Neural progenitor cell (in vitro differentiated cells): ENCODE results near the gene EPB41L4B. TPM values are rescaled to one million over a fixed set of nuclear protein-coding genes. Genes with fewer than 3 reads are reported as not detected.
A peak's percentile ranks its signal among the peaks of the same experiment; 100 is the strongest.
"Not testable (repeated sequence)": the region's sequence is repeated elsewhere in the genome, so short reads cannot be mapped to it uniquely, and the experiment has no call there.

Source experiments
- DNase-seq: peaks from one replicate; pipeline ENCODE4 v3.0.0-alpha.2; 2016; ENCODE audit warnings: low spot score
- H2AFZ ChIP-seq: fragments of 200-600 bp; sonication (generic); replicated peaks from 2 replicates; pipeline ENCODE4 v1.6.1; 2016; ENCODE audit warnings: antibody characterized with exemption
- H3F3A ChIP-seq: fragments of 200-600 bp; sonication (generic); 2 replicates; pipeline ENCODE4 v1.6.1; 2016; ENCODE audit warnings: antibody characterized with exemption, low read depth
- H3K27ac ChIP-seq: fragments of 200-600 bp; sonication (generic); 2 replicates; pipeline ENCODE4 v1.5.1; 2016; ENCODE audit warnings: mild to moderate bottlenecking
- H3K27me3 ChIP-seq: fragments of 200-600 bp; sonication (generic); 2 replicates; pipeline ENCODE4 v1.6.1; 2016; ENCODE audit warnings: mild to moderate bottlenecking, moderate library complexity
- H3K36me3 ChIP-seq: fragments of 200-600 bp; sonication (generic); 2 replicates; pipeline ENCODE4 v1.5.1; 2016
- H3K4me1 ChIP-seq: fragments of 200-600 bp; sonication (generic); 2 replicates; pipeline ENCODE4 v1.6.1; 2016; ENCODE audit warnings: mixed run types
- H3K4me2 ChIP-seq: fragments of 200-600 bp; sonication (generic); 2 replicates; pipeline ENCODE4 v1.6.1; 2016
- H3K4me3 ChIP-seq: fragments of 200-600 bp; sonication (generic); 2 replicates; pipeline ENCODE4 v1.5.1; 2016
- H3K79me2 ChIP-seq: fragments of 200-600 bp; sonication (generic); 2 replicates; pipeline ENCODE4 v1.6.1; 2016; ENCODE audit warnings: low read depth
- H3K9ac ChIP-seq: fragments of 200-600 bp; sonication (generic); 2 replicates; pipeline ENCODE4 v1.6.1; 2016
- H3K9me3 ChIP-seq: fragments of 200-600 bp; sonication (generic); 2 replicates; pipeline ENCODE4 v1.5.1; 2016; ENCODE audit warnings: low read depth
- H4K20me1 ChIP-seq: fragments of 200-600 bp; sonication (generic); 2 replicates; pipeline ENCODE4 v1.6.1; 2016; ENCODE audit warnings: low read depth
- H3K27ac Mint-ChIP-seq: 3 replicates; pipeline ENCODE4 v1.8.0; 2021; ENCODE audit warnings: mixed read lengths
- H3K27me3 Mint-ChIP-seq: 2 replicates; pipeline ENCODE4 v1.8.0; 2022; ENCODE audit warnings: low read depth, mild to moderate bottlenecking, inconsistent platforms, moderate library complexity, mixed read lengths; ENCODE audit not compliant: insufficient read depth
- H3K36me3 Mint-ChIP-seq: 3 replicates; pipeline ENCODE4 v1.8.0; 2021; ENCODE audit warnings: mixed read lengths
- H3K4me1 Mint-ChIP-seq: 3 replicates; pipeline ENCODE4 v1.8.0; 2021; ENCODE audit warnings: mixed read lengths
- H3K4me3 Mint-ChIP-seq: 3 replicates; pipeline ENCODE4 v1.8.0; 2021; ENCODE audit warnings: mild to moderate bottlenecking, moderate library complexity, mixed read lengths
- H3K9me3 Mint-ChIP-seq: 3 replicates; pipeline ENCODE4 v1.8.0; 2020; ENCODE audit warnings: mixed read lengths
- CTCF ChIP-seq: fragments of 200-600 bp; sonication (generic); IDR thresholded peaks from 2 replicates; pipeline ENCODE4 v1.5.1; 2017; ENCODE audit warnings: antibody characterized with exemption, mild to moderate bottlenecking
- EZH2 ChIP-seq: fragments of 200-600 bp; sonication (generic); IDR thresholded peaks from 2 replicates; pipeline ENCODE4 v1.6.1; 2017; ENCODE audit warnings: antibody characterized with exemption, mild to moderate bottlenecking, moderate library complexity
- EZH2phosphoT487 ChIP-seq: fragments of 200-600 bp; sonication (generic); IDR thresholded peaks from 2 replicates; pipeline ENCODE4 v1.6.1; 2017; ENCODE audit warnings: antibody characterized with exemption
- total RNA-seq: library from RNA; depleted of rRNA; stranded (reverse); fragments of >200 nt; gene quantifications from 2 replicates; pipeline ENCODE4 v1.2.3, GENCODE V29; 2015; ENCODE audit warnings: low replicate concordance

The EPB41L4B gene
- total RNA-seq, 1 donor from 2014 or later: 6.2 TPM

GRCh38 chr9:109228093-109228642 lies 92.7 kb downstream of the EPB41L4B start:
- Histone ChIP-seq H3K9me3 (no peaks in the 10 kb centered on the region), H3K27me3 (no peaks in the 10 kb centered on the region), H3K9ac (no peak overlapping the region), H2AFZ (no peak overlapping the region), H3K4me1 (no peaks in the 10 kb centered on the region), H3K79me2 (no peaks in the 10 kb centered on the region), H3K4me2 (no peak overlapping the region), H3K27ac (no peak overlapping the region), H3F3A (no peaks in the 10 kb centered on the region), H3K36me3 (no peaks in the 10 kb centered on the region), H3K4me3 (no peak overlapping the region), H4K20me1 (no peaks in the 10 kb centered on the region)
- DNase-seq: no peak
- Mint-ChIP-seq H3K27ac (no peak overlapping the region), H3K4me3 (no peak overlapping the region), H3K9me3 (no peaks in the 10 kb centered on the region), H3K36me3 (no peaks in the 10 kb centered on the region), H3K27me3 (no peaks in the 10 kb centered on the region), H3K4me1 (peaks cover 4% of the 10 kb centered on the region)
- TF ChIP-seq CTCF: no peak
- TF ChIP-seq EZH2phosphoT487: no peak
- TF ChIP-seq EZH2: no peak

- no peak overlapping the region for H2AFZ ChIP-seq
- no peaks in the 10 kb centered on the region for H3F3A ChIP-seq
- H3K9me3 ChIP-seq: no peaks in the 10 kb centered on the region
- no peaks in the 10 kb centered on the region for H3K4me1 ChIP-seq
- no peak for TF ChIP-seq EZH2
- TF ChIP-seq CTCF: no peak
- no peak for TF ChIP-seq EZH2phosphoT487
- Mint-ChIP-seq H3K36me3 (no peaks in the 10 kb centered on the region), H3K9me3 (no peaks in the 10 kb centered on the region), H3K27ac (no peak overlapping the region), H3K27me3 (no peaks in the 10 kb centered on the region), H3K4me3 (no peak overlapping the region), H3K4me1 (no peaks in the 10 kb centered on the region)
- no peak overlapping the region for H3K4me2 ChIP-seq
- H4K20me1 ChIP-seq: no peaks in the 10 kb centered on the region
- H3K27ac ChIP-seq: no peak overlapping the region
- no peaks in the 10 kb centered on the region for H3K36me3 ChIP-seq
- H3K9ac ChIP-seq: no peak overlapping the region
- no peaks in the 10 kb centered on the region for H3K79me2 ChIP-seq
- H3K4me3 ChIP-seq: no peak overlapping the region
- no peak for DNase-seq
- H3K27me3 ChIP-seq: no peaks in the 10 kb centered on the region
Measured at GRCh38 chr9:109225629-109226028, 95.2 kb downstream of the EPB41L4B start.

GRCh38 chr9:109224751-109225150 lies 96.1 kb downstream of the EPB41L4B start:
- Histone ChIP-seq H3K9ac (no peak overlapping the region), H3K4me1 (no peaks in the 10 kb centered on the region), H2AFZ (no peak overlapping the region), H3F3A (no peaks in the 10 kb centered on the region), H3K79me2 (no peaks in the 10 kb centered on the region), H3K27ac (no peak overlapping the region), H3K4me2 (no peak overlapping the region), H3K4me3 (no peak overlapping the region), H3K36me3 (no peaks in the 10 kb centered on the region), H4K20me1 (no peaks in the 10 kb centered on the region), H3K9me3 (no peaks in the 10 kb centered on the region), H3K27me3 (no peaks in the 10 kb centered on the region)
- Mint-ChIP-seq H3K36me3 (no peaks in the 10 kb centered on the region), H3K9me3 (no peaks in the 10 kb centered on the region), H3K4me1 (no peaks in the 10 kb centered on the region), H3K4me3 (no peak overlapping the region), H3K27me3 (peaks cover 4% of the 10 kb centered on the region), H3K27ac (no peak overlapping the region)
- TF ChIP-seq CTCF: no peak
- TF ChIP-seq EZH2: no peak
- TF ChIP-seq EZH2phosphoT487: no peak
- DNase-seq: no peak

- H3K27me3 Mint-ChIP-seq, DNase-seq, H3K4me1 ChIP-seq, H3K4me1 Mint-ChIP-seq, H3K9me3 ChIP-seq, H3K27me3 ChIP-seq, H4K20me1 ChIP-seq, H3K36me3 ChIP-seq, H3K9me3 Mint-ChIP-seq, H3K4me3 ChIP-seq, H3K4me3 Mint-ChIP-seq, H3K36me3 Mint-ChIP-seq, H3K4me2 ChIP-seq, H3K27ac ChIP-seq, H3K27ac Mint-ChIP-seq, H3F3A ChIP-seq, H3K9ac ChIP-seq, H3K79me2 ChIP-seq: not testable (repeated sequence)
- H2AFZ ChIP-seq: peak overlapping the region; percentile 26
Measured at GRCh38 chr9:109218242-109218641, 102.6 kb downstream of the EPB41L4B start.
